HEK293T (cell line): ENCODE measurements around the gene BBX.

ENCODE experiments used
- CTCF ChIA-PET: fragments of 350-600 bp; formaldehyde crosslinking; extraction: SDS; loops from one replicate; lab custom pipeline; 2021; ENCODE audit warnings: antibody characterized with exemption, inconsistent platforms; lab: Yijun Ruan, JAX
- POLR2A ChIA-PET: fragments of 350-600 bp; formaldehyde crosslinking; extraction: SDS; loops from one replicate; lab custom pipeline; 2020; ENCODE audit warnings: antibody characterized with exemption, inconsistent platforms; lab: Yijun Ruan, JAX
- DNase-seq: peaks from one replicate; pipeline ENCODE4 v3.0.0; 2012; ENCODE audit warnings: mixed read lengths; ENCODE audit errors: extremely low spot score
- ARNT ChIP-seq: fragments of 450-650 bp; IDR thresholded peaks from 2 replicates; pipeline ENCODE4 v1.6.1; 2017; ENCODE audit warnings: mild to moderate bottlenecking
- BHLHE40 ChIP-seq: fragments of 450-650 bp; IDR thresholded peaks from 2 replicates; pipeline ENCODE4 v1.6.1; 2016; ENCODE audit warnings: mild to moderate bottlenecking, moderate library complexity, borderline replicate concordance
- CTBP1 ChIP-seq: fragments of 450-650 bp; IDR thresholded peaks from 2 replicates; pipeline ENCODE4 v1.6.1; 2016; ENCODE audit warnings: borderline replicate concordance
- ELF4 ChIP-seq: fragments of 450-650 bp; IDR thresholded peaks from 2 replicates; pipeline ENCODE4 v1.6.1; 2017; ENCODE audit warnings: antibody characterized with exemption
- FOXA1 ChIP-seq: fragments of 450-650 bp; IDR thresholded peaks from 2 replicates; pipeline ENCODE4 v1.6.1; 2016; ENCODE audit warnings: mild to moderate bottlenecking
- FOXK2 ChIP-seq: fragments of 450-650 bp; IDR thresholded peaks from 2 replicates; pipeline ENCODE4 v1.6.1; 2016; ENCODE audit warnings: mild to moderate bottlenecking
- FOXM1 ChIP-seq: fragments of 450-650 bp; IDR thresholded peaks from 2 replicates; pipeline ENCODE4 v1.6.1; 2017; ENCODE audit warnings: mild to moderate bottlenecking, borderline replicate concordance
- HDGF ChIP-seq: fragments of 450-650 bp; IDR thresholded peaks from 2 replicates; pipeline ENCODE4 v1.6.1; 2017; ENCODE audit warnings: antibody characterized with exemption, borderline replicate concordance
- L3MBTL2 ChIP-seq: fragments of 450-650 bp; conservative IDR thresholded peaks from 2 replicates; pipeline ENCODE4 v1.6.1; 2016; ENCODE audit warnings: mild to moderate bottlenecking
- LEF1 ChIP-seq: fragments of 450-650 bp; IDR thresholded peaks from 2 replicates; pipeline ENCODE4 v1.6.1; 2017; ENCODE audit warnings: mild to moderate bottlenecking, borderline replicate concordance
- NFRKB ChIP-seq: fragments of 450-650 bp; IDR thresholded peaks from 2 replicates; pipeline ENCODE4 v1.6.1; 2016; ENCODE audit warnings: mild to moderate bottlenecking, moderate library complexity
- PKNOX1 ChIP-seq: fragments of 450-650 bp; IDR thresholded peaks from 2 replicates; pipeline ENCODE4 v1.6.1; 2016
- SP1 ChIP-seq: fragments of 450-650 bp; IDR thresholded peaks from 2 replicates; pipeline ENCODE4 v1.6.1; 2017
- SUZ12 ChIP-seq: fragments of 450-650 bp; IDR thresholded peaks from 2 replicates; pipeline ENCODE4 v1.6.1; 2016; ENCODE audit warnings: mild to moderate bottlenecking
- TARDBP ChIP-seq: fragments of 450-650 bp; IDR thresholded peaks from 2 replicates; pipeline ENCODE4 v1.6.1; 2016
- ZNF384 ChIP-seq: fragments of 450-650 bp; IDR thresholded peaks from 2 replicates; pipeline ENCODE4 v1.6.1; 2016

Gene BBX

GRCh38 chr3:107662586-107662985 is 139.8 kb downstream of the BBX start:
- POLR2A ChIA-PET = no interaction called here

GRCh38 chr3:107663266-107663665 is 140.5 kb downstream of the BBX start:
- CTCF ChIA-PET = no interaction called here
- no peak for DNase-seq
- TF ChIP-seq NFRKB = no peak
- no peak for TF ChIP-seq LEF1
- no peak for TF ChIP-seq PKNOX1
- TF ChIP-seq FOXK2 = no peak
- POLR2A ChIA-PET = no interaction called here

More at GRCh38 chr3:107662586-107662985, 139.8 kb downstream of the BBX start:
- TF ChIP-seq L3MBTL2 (no peak), TARDBP (no peak), NFRKB (no peak), PKNOX1 (no peak), FOXA1 (no peak), CTBP1 (no peak), BHLHE40 (no peak), FOXK2 (no peak), LEF1 (no peak), ARNT (no peak), SUZ12 (no peak), SP1 (no peak), HDGF (no peak), FOXM1 (no peak), ZNF384 (no peak), ELF4 (no peak)
- CTCF ChIA-PET = interaction anchor here (0.8 kb wide), 1 partner anchor 14 kb away, joined by 3 read pairs; no protein-coding TSS in a partner anchor
- DNase-seq = no peak

- ChIA-PET POLR2A (no interaction called here), CTCF (no interaction called here)
- DNase-seq = no peak
- TF ChIP-seq ARNT = no peak
- no peak for TF ChIP-seq NFRKB
- no peak for TF ChIP-seq ZNF384
- TF ChIP-seq SUZ12 = no peak
- no peak for TF ChIP-seq PKNOX1
- no peak for TF ChIP-seq L3MBTL2
- TF ChIP-seq CTBP1 = no peak
- TF ChIP-seq SP1 = no peak
- TF ChIP-seq FOXM1 = no peak
- no peak for TF ChIP-seq FOXA1
- no peak for TF ChIP-seq HDGF
- no peak for TF ChIP-seq FOXK2
- TF ChIP-seq BHLHE40 = no peak
- no peak for TF ChIP-seq ELF4
- TF ChIP-seq TARDBP = no peak
- no peak for TF ChIP-seq LEF1
Measured at GRCh38 chr3:107664614-107665013, 141.9 kb downstream of the BBX start.

GRCh38 chr3:107665351-107665750 is 142.6 kb downstream of the BBX start:
- TF ChIP-seq HDGF (no peak), ZNF384 (no peak), CTBP1 (no peak), FOXM1 (no peak), TARDBP (no peak), SP1 (no peak), NFRKB (no peak)
- ChIA-PET POLR2A (no interaction called here), CTCF (no interaction called here)
- DNase-seq = no peak

GRCh38 chr3:107666853-107667252 is 144.1 kb downstream of the BBX start:
- POLR2A ChIA-PET = no interaction called here
- TF ChIP-seq BHLHE40 (no peak), LEF1 (no peak), FOXK2 (no peak), ARNT (no peak), NFRKB (no peak), L3MBTL2 (no peak), SP1 (no peak), ZNF384 (no peak), SUZ12 (no peak), TARDBP (no peak), FOXA1 (no peak), CTBP1 (no peak), PKNOX1 (no peak), ELF4 (no peak), FOXM1 (no peak), HDGF (no peak)
- CTCF ChIA-PET = no interaction called here

GRCh38 chr3:107668416-107668815 is 145.7 kb downstream of the BBX start:
- TF ChIP-seq HDGF = no peak
- no peak for TF ChIP-seq TARDBP
- no peak for TF ChIP-seq FOXM1
- no peak for TF ChIP-seq BHLHE40
- no peak for TF ChIP-seq CTBP1
- no peak for TF ChIP-seq ARNT
- no peak for TF ChIP-seq NFRKB
- no peak for TF ChIP-seq SUZ12
- TF ChIP-seq ZNF384 = no peak
- no peak for TF ChIP-seq FOXA1
- no peak for TF ChIP-seq LEF1
- no peak for TF ChIP-seq ELF4
- no peak for TF ChIP-seq SP1
- TF ChIP-seq PKNOX1 = no peak
- no peak for TF ChIP-seq FOXK2
- no peak for TF ChIP-seq L3MBTL2
- no peak for DNase-seq
- ChIA-PET CTCF (no interaction called here), POLR2A (no interaction called here)

More at GRCh38 chr3:107666853-107667252, 144.1 kb downstream of the BBX start:
- DNase-seq = no peak
